A673 (cell line): Measurements from ENCODE around the gene CMTM7. TPM values are rescaled to one million over a fixed set of nuclear protein-coding genes. Genes with fewer than 3 reads are reported as not detected.

Experiments
- BruUV-seq: library from RNA; stranded (reverse); fragments of 400-500 nt; replicated peaks from 2 replicates; lab custom pipeline; 2021; lab: Mats Ljungman, UMichigan
- CTCF ChIA-PET: fragments of 300-600 bp; sonication (Branson Sonifier 250); formaldehyde crosslinking; loops from one replicate; lab custom pipeline; 2022; ENCODE audit warnings: antibody characterized with exemption; lab: Charles Lee
- POLR2A ChIA-PET: fragments of 300-600 bp; sonication (Branson Sonifier 250); formaldehyde crosslinking; loops from one replicate; lab custom pipeline; 2022; ENCODE audit warnings: antibody characterized with exemption; ENCODE audit not compliant: low non-redundant PET; lab: Charles Lee
- DNase-seq: peaks from one replicate; pipeline ENCODE4 v3.0.0-alpha.2; 2015; ENCODE audit warnings: low spot score
- H3K27ac ChIP-seq: fragments of 200-600 bp; sonication (generic); 2 replicates; pipeline ENCODE4 v1.5.1; 2016; ENCODE audit warnings: mixed run types, low read depth, mild to moderate bottlenecking, mixed read lengths, antibody characterized with exemption, low read length; ENCODE audit not compliant: poor library complexity, severe bottlenecking
- H3K27me3 ChIP-seq: fragments of 200-600 bp; sonication (generic); replicated peaks from 2 replicates; pipeline ENCODE4 v1.6.1; 2017; ENCODE audit warnings: mixed run types, low read depth, mild to moderate bottlenecking, mixed read lengths, antibody characterized with exemption, low read length; ENCODE audit not compliant: insufficient read depth, poor library complexity
- H3K36me3 ChIP-seq: fragments of 200-600 bp; sonication (generic); 2 replicates; pipeline ENCODE4 v1.6.1; 2016; ENCODE audit warnings: mixed run types, mild to moderate bottlenecking, mixed read lengths, antibody characterized with exemption, low read length; ENCODE audit not compliant: insufficient read depth, poor library complexity, severe bottlenecking
- H3K4me1 ChIP-seq: fragments of 200-600 bp; sonication (generic); 2 replicates; pipeline ENCODE4 v1.6.1; 2017; ENCODE audit warnings: mixed run types, mild to moderate bottlenecking, mixed read lengths, antibody characterized with exemption, low read length; ENCODE audit not compliant: insufficient read depth, poor library complexity, severe bottlenecking
- H3K4me3 ChIP-seq: fragments of 200-600 bp; sonication (generic); 2 replicates; pipeline ENCODE4 v1.5.1; 2016; ENCODE audit warnings: low read depth, mixed run types, mild to moderate bottlenecking, mixed read lengths, low read length; ENCODE audit not compliant: poor library complexity, severe bottlenecking
- H3K9me3 ChIP-seq: fragments of 200-600 bp; sonication (generic); 2 replicates; pipeline ENCODE4 v1.6.1; 2016; ENCODE audit warnings: mixed run types, low read depth, mild to moderate bottlenecking, mixed read lengths, antibody characterized with exemption, low read length; ENCODE audit not compliant: poor library complexity, severe bottlenecking
- CTCF ChIP-seq: fragments of 300-800, 200-600 bp; sonication (generic); conservative IDR thresholded peaks from 2 replicates; pipeline ENCODE4 v1.5.1; 2017; ENCODE audit warnings: low read depth, mild to moderate bottlenecking, antibody characterized with exemption, low read length, moderate library complexity, mixed read lengths
- EZH2 ChIP-seq: fragments of 200-600 bp; sonication (generic); IDR thresholded peaks from 2 replicates; pipeline ENCODE4 v1.6.1; 2017; ENCODE audit warnings: borderline replicate concordance, low read depth, mild to moderate bottlenecking, mixed read lengths, antibody characterized with exemption, low read length; ENCODE audit not compliant: poor library complexity, severe bottlenecking
- intact Hi-C: fragments of 100-400 bp; cut with micrococcal nuclease; formaldehyde crosslinking; loops from one replicate; pipeline ENCODE4 v1.10.0; 2022; ENCODE audit not compliant: unreplicated experiment
- total RNA-seq: library from RNA; stranded (reverse); gene quantifications from 2 replicates; pipeline ENCODE4 v1.2.3, GENCODE V29; 2021

The CMTM7 gene
- total RNA-seq, 1 experiment from 2014 or later = not detected

GRCh38 chr3:32448686-32449474 is 57.2 kb downstream of the CMTM7 start:
- no peak for DNase-seq
- no TSS peak for BruUV-seq
- Histone ChIP-seq H3K36me3 (no peaks in the 10 kb centered on the region), H3K4me1 (no peaks in the 10 kb centered on the region), H3K4me3 (no peak overlapping the region), H3K9me3 (no peaks in the 10 kb centered on the region), H3K27ac (no peak overlapping the region), H3K27me3 (peaks cover 14% of the 10 kb centered on the region)
- ChIA-PET CTCF (no interaction called here), POLR2A (no interaction called here)
- TF ChIP-seq EZH2 (no peak), CTCF (no peak)
- intact Hi-C loops = no loop called here

GRCh38 chr3:32449691-32450090 is 58.0 kb downstream of the CMTM7 start:
- H3K9me3 ChIP-seq = no peaks in the 10 kb centered on the region
- no peaks in the 10 kb centered on the region for H3K4me1 ChIP-seq
- H3K36me3 ChIP-seq = no peaks in the 10 kb centered on the region
- intact Hi-C loops = no loop called here
- no peak overlapping the region for H3K27ac ChIP-seq
- TF ChIP-seq EZH2 (no peak), CTCF (no peak)
- ChIA-PET POLR2A (no interaction called here), CTCF (no interaction called here)
- H3K4me3 ChIP-seq = no peak overlapping the region
- DNase-seq = no peak
- no TSS peak for BruUV-seq
- peaks cover 14% of the 10 kb centered on the region for H3K27me3 ChIP-seq

GRCh38 chr3:32450426-32450825 is 58.8 kb downstream of the CMTM7 start:
- Histone ChIP-seq H3K4me3 (no peak overlapping the region), H3K9me3 (no peaks in the 10 kb centered on the region), H3K36me3 (no peaks in the 10 kb centered on the region), H3K4me1 (no peaks in the 10 kb centered on the region), H3K27ac (no peak overlapping the region), H3K27me3 (peaks cover 14% of the 10 kb centered on the region)
- BruUV-seq = no TSS peak
- POLR2A ChIA-PET = no interaction called here
- intact Hi-C loops = no loop called here
- CTCF ChIA-PET = no interaction called here
- no peak for DNase-seq
- TF ChIP-seq CTCF = no peak
- TF ChIP-seq EZH2 = no peak
